Activated CD4-positive, alpha-beta memory T cell treated with anti-CD3 and anti-CD28 coated beads, Interleukin-2, amount 10 ng/mL, durations not matched to agents 7 days and 5 days (primary cell): Measurements from ENCODE around the gene FAM171A1. TPM values are rescaled to one million over a fixed set of nuclear protein-coding genes. Genes with fewer than 3 reads are reported as not detected.
A peak's percentile ranks its signal among the peaks of the same experiment; 100 is the strongest.
"Not testable (repeated sequence)": the region's sequence is repeated elsewhere in the genome, so short reads cannot be mapped to it uniquely, and the experiment has no call there.

ENCODE experiments used
- CTCF ChIA-PET: fragments of 350-600 bp; sonication (Branson Sonifier 250); formaldehyde crosslinking; loops from one replicate; lab custom pipeline; 2021; ENCODE audit warnings: antibody characterized with exemption, inconsistent platforms; lab: Charles Lee
- POLR2A ChIA-PET: fragments of 350-600 bp; sonication (Branson Sonifier 250); formaldehyde crosslinking; loops from one replicate; lab custom pipeline; 2021; ENCODE audit warnings: antibody characterized with exemption; lab: Charles Lee
- DNase-seq: peaks from one replicate; pipeline ENCODE4 v3.0.0-alpha.2; 2020
- H3K27ac Mint-ChIP-seq: one replicate; pipeline ENCODE4 v1.8.0; 2021; ENCODE audit warnings: mild to moderate bottlenecking, mixed read lengths
- H3K27me3 Mint-ChIP-seq: one replicate; pipeline ENCODE4 v1.8.0; 2021; ENCODE audit warnings: mixed read lengths
- H3K36me3 Mint-ChIP-seq: one replicate; pipeline ENCODE4 v1.8.0; 2021; ENCODE audit warnings: low read depth, mixed read lengths
- H3K4me1 Mint-ChIP-seq: one replicate; pipeline ENCODE4 v1.8.0; 2021; ENCODE audit warnings: mixed read lengths
- H3K4me3 Mint-ChIP-seq: one replicate; pipeline ENCODE4 v1.8.0; 2021; ENCODE audit warnings: mild to moderate bottlenecking, mixed read lengths
- H3K9me3 Mint-ChIP-seq: one replicate; pipeline ENCODE4 v1.8.0; 2021; ENCODE audit warnings: mixed read lengths
- total RNA-seq, 2 experiments: library from RNA; stranded (reverse); gene quantifications; one replicate each; pipeline ENCODE4 v1.2.3, GENCODE V29; 2021

Gene FAM171A1
- total RNA-seq, 2 experiments from 2014 or later: 6.0 to 6.8 TPM

DNA sequence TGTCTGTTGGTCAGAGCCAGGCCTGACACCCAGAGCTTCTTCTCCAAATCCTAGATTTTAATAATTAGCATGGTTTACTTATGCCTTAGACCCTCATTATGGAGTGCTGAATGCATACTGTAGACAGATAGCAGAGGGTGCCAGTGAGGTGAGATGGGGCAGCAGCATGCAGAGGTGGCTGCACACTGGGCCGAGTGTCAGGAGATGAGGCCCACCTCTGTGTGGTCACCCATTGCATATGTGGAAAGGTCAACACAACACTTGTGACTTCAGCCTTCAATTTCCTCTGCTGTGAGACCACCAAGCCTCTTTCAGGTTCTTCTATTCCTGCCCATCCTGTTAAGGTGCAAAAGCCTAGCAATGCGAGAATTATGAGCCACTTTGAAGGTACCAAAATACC is 162.9 kb downstream of the FAM171A1 start:
- Mint-ChIP-seq H3K36me3 (peaks cover 11% of the 10 kb centered on the region), H3K4me1 (peaks cover 52% of the 10 kb centered on the region), H3K9me3 (no peaks in the 10 kb centered on the region), H3K27ac (peak overlapping the region; percentile 93), H3K4me3 (peak overlapping the region; percentile 21), H3K27me3 (no peaks in the 10 kb centered on the region)
- DNase-seq: no peak
- ChIA-PET POLR2A (interaction anchor here (0.9 to 2.3 kb wide), 4 partner anchors 10 to 38 kb away, joined by 3 to 17 read pairs (median 6); partner anchors contain the start of gene NMT2), CTCF (interaction anchor here (2.1 to 2.4 kb wide), 2 partner anchors 18 to 40 kb away, joined by 5 to 29 read pairs; partner anchors contain the start of gene NMT2)

- Mint-ChIP-seq H3K4me1 (peaks cover 60% of the 10 kb centered on the region), H3K27ac (peak overlapping the region; percentile 93)
- CTCF ChIA-PET: interaction anchor here (2.1 kb wide), 1 partner anchor 18 kb away, joined by 5 read pairs; no protein-coding TSS in a partner anchor
Observed at GRCh38 chr10:15207410-15207809, 163.7 kb downstream of the FAM171A1 start.

DNA sequence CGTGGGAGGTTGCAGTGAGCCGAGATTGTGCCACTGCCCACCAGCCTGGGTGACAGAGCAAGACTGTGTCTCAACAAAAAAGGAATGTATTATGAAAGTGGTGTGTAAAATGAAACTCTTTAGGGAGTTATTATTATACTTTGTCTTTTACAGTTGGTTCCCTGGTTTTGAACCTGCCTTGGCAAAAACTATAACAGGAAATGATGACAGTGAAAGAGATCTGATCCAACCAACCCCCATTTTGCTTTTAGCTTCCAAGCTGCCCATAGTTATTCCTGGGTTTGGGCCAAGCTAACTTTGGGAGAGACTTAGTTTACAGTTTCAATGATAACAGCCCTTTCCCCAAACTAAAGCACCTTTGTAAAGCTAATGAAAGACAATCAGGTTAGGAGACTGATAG is 168.4 kb downstream of the FAM171A1 start:
- Mint-ChIP-seq H3K27me3 (no peaks in the 10 kb centered on the region), H3K9me3 (no peaks in the 10 kb centered on the region), H3K4me1 (peaks cover 55% of the 10 kb centered on the region), H3K36me3 (peaks cover 7% of the 10 kb centered on the region), H3K4me3 (no peak overlapping the region), H3K27ac (peak overlapping the region; percentile 0)
- DNase-seq: no peak
- ChIA-PET CTCF (interaction anchor here (0.9 kb wide), 2 partner anchors 34 to 98 kb away, joined by 3 read pairs; no protein-coding TSS in a partner anchor), POLR2A (interaction anchor here (0.9 to 1.4 kb wide), 3 partner anchors 14 to 34 kb away, joined by 3 read pairs; partner anchors contain the start of gene NMT2)

More at GRCh38 chr10:15207410-15207809, 163.7 kb downstream of the FAM171A1 start:
- not testable (repeated sequence) for H3K36me3 Mint-ChIP-seq, DNase-seq, H3K27me3 Mint-ChIP-seq, H3K9me3 Mint-ChIP-seq, H3K4me3 Mint-ChIP-seq
- POLR2A ChIA-PET: interaction anchor here (0.9 to 1.3 kb wide), 2 partner anchors 9 to 11 kb away, joined by 3 to 6 read pairs; no protein-coding TSS in a partner anchor

DNA sequence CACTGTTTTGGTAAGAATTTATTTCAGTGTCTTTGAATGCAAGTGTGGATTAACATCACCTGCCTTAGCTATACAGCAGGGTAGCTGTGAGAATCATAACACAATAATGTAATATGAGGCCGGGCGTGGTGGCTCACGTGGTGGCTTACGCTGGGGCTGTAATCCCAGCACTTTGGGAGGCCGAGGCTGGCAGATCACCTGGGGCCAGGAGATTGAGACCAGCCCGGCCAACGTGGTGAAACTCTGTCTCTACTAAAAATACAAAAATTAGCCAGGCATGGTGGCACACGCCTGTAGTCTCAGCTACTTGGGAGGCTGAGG is 168.8 kb downstream of the FAM171A1 start:
- CTCF ChIA-PET: interaction anchor here (0.9 to 1.1 kb wide), 2 partner anchors 11 to 33 kb away, joined by 3 read pairs; no protein-coding TSS in a partner anchor
- POLR2A ChIA-PET: interaction anchor here (1.0 to 1.4 kb wide), 2 partner anchors 13 to 33 kb away, joined by 3 read pairs; partner anchors contain the start of gene NMT2
- H3K4me1 Mint-ChIP-seq: peaks cover 55% of the 10 kb centered on the region
- not testable (repeated sequence) for DNase-seq, H3K4me3 Mint-ChIP-seq, H3K36me3 Mint-ChIP-seq, H3K9me3 Mint-ChIP-seq, H3K27me3 Mint-ChIP-seq, H3K27ac Mint-ChIP-seq

GRCh38 chr10:15201589-15202300 is 169.3 kb downstream of the FAM171A1 start:
- POLR2A ChIA-PET: interaction anchor here (0.6 to 1.0 kb wide), 2 partner anchors 32 to 42 kb away, joined by 3 read pairs; no protein-coding TSS in a partner anchor
- Mint-ChIP-seq H3K4me3 (no peak overlapping the region), H3K4me1 (peaks cover 56% of the 10 kb centered on the region), H3K27me3 (no peaks in the 10 kb centered on the region), H3K27ac (no peak overlapping the region), H3K36me3 (peaks cover 5% of the 10 kb centered on the region), H3K9me3 (no peaks in the 10 kb centered on the region)
- CTCF ChIA-PET: interaction anchor here (1.1 kb wide), 1 partner anchor 11 kb away, joined by 3 read pairs; no protein-coding TSS in a partner anchor
- no peak for DNase-seq

DNA sequence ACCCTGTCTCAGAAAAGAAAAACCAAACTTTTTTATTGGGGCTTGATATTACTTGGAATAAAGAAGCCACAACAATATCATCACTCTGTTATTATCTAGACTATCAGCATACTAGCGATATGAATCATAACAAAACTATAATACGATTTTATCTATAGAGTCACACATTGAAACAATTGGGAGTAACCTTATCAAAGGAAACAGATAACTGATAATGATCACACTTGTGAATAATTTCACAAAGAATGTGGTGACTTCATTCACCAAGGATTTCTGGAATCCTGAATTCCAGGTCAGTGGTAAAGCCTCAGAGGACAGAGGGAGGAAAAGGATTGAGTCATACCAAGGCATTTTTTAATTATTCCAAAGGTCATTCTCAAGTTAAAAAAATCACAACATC is 170.5 kb downstream of the FAM171A1 start:
- no peak for DNase-seq
- H3K27me3 Mint-ChIP-seq: no peaks in the 10 kb centered on the region
- ChIA-PET CTCF (interaction anchor here (0.6 kb wide), 1 partner anchor 178 kb away, joined by 3 read pairs; no protein-coding TSS in a partner anchor), POLR2A (interaction anchor here (1.0 kb wide), 2 partner anchors 31 to 104 kb away, joined by 3 read pairs; no protein-coding TSS in a partner anchor)
- peaks cover 59% of the 10 kb centered on the region for H3K4me1 Mint-ChIP-seq
- H3K4me3 Mint-ChIP-seq: no peak overlapping the region
- no peak overlapping the region for H3K27ac Mint-ChIP-seq
- no peaks in the 10 kb centered on the region for H3K9me3 Mint-ChIP-seq
- no peaks in the 10 kb centered on the region for H3K36me3 Mint-ChIP-seq

GRCh38 chr10:15197911-15198310 is 173.2 kb downstream of the FAM171A1 start:
- Mint-ChIP-seq H3K36me3 (peaks cover 5% of the 10 kb centered on the region), H3K27ac (peak overlapping the region; percentile 86), H3K4me1 (peaks cover 55% of the 10 kb centered on the region), H3K9me3 (no peaks in the 10 kb centered on the region), H3K27me3 (no peaks in the 10 kb centered on the region), H3K4me3 (no peak overlapping the region)
- ChIA-PET CTCF (no interaction called here), POLR2A (interaction anchor here (1.3 to 1.7 kb wide), 6 partner anchors 10 to 31 kb away, joined by 3 to 6 read pairs (median 5); partner anchors contain the start of gene NMT2)
- no peak for DNase-seq

DNA sequence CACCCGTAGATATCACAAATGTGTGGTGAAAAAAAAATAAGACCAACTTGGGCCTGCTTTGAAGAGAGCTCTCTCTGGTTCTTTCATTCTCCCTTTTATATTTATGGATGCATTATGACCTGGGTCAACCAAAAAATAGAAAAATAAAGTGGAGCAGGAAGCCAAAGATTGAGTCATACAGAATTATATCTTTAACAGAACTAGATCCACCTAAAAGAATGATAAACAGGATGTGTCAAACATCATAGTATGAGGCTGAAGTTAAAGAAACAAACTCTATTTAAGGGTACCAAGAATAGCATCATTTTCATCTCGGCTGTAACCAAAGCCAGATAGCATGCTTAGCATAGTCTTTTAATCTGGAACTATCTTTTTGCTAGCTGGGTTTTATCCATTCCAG is 173.8 kb downstream of the FAM171A1 start:
- Mint-ChIP-seq H3K36me3 (peaks cover 5% of the 10 kb centered on the region), H3K27me3 (no peaks in the 10 kb centered on the region), H3K9me3 (no peaks in the 10 kb centered on the region), H3K27ac (peak overlapping the region; percentile 86), H3K4me3 (peak overlapping the region; percentile 6), H3K4me1 (peaks cover 50% of the 10 kb centered on the region)
- DNase-seq: no peak
- CTCF ChIA-PET: interaction anchor here (0.6 kb wide), 1 partner anchor 35 kb away, joined by 4 read pairs; no protein-coding TSS in a partner anchor
- POLR2A ChIA-PET: interaction anchor here (1.1 to 1.6 kb wide), 6 partner anchors 10 to 30 kb away, joined by 3 to 6 read pairs (median 4); partner anchors contain the start of gene NMT2

- Mint-ChIP-seq H3K4me3 (peak overlapping the region; percentile 48), H3K36me3 (peaks cover 5% of the 10 kb centered on the region), H3K4me1 (peaks cover 45% of the 10 kb centered on the region), H3K9me3 (no peaks in the 10 kb centered on the region), H3K27me3 (no peaks in the 10 kb centered on the region), H3K27ac (peak overlapping the region; percentile 73)
- CTCF ChIA-PET: no interaction called here
- DNase-seq: peak; percentile 33
- POLR2A ChIA-PET: interaction anchor here (0.8 to 1.6 kb wide), 3 partner anchors 12 to 26 kb away, joined by 3 to 4 read pairs (median 3); no protein-coding TSS in a partner anchor
Observed at GRCh38 chr10:15196021-15196834, 174.9 kb downstream of the FAM171A1 start.

DNA sequence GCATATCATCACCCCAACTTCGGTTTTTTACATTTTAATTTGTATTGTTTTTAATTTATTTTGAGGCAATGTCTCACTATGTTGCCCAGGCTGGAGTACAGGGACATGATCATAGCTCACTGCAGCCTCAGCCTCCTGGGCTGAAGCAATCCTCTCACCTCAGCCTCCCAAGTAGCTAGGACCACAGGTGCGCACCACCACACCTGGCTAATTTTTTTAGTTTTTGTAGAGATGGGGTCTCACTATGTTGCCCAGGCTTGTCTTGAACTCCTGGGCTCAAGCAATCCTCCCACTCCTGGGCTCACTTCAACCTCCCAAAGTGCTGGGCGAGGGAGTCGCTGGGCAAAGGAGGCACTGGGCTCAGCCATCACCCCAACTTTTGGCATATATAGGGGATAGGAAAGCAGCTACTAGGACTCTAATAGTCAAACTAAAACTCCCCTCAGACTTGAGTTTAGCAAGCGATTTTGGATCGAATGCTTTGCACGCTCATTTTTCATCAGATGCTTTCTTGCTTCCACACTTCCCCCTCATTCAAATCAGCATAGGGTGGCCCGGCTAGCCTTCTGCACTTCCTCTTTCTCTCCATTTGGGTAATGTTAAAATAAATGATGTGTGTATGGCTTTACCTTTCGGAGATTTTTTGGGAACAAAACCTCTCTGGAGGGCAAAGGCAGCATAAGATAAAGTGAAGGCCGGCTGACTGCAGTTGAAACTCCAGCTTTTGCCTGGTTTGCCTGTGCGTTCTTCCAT is 181.8 kb downstream of the FAM171A1 start:
- no peaks in the 10 kb centered on the region for H3K9me3 Mint-ChIP-seq
- no peak overlapping the region for H3K4me3 Mint-ChIP-seq

DNA sequence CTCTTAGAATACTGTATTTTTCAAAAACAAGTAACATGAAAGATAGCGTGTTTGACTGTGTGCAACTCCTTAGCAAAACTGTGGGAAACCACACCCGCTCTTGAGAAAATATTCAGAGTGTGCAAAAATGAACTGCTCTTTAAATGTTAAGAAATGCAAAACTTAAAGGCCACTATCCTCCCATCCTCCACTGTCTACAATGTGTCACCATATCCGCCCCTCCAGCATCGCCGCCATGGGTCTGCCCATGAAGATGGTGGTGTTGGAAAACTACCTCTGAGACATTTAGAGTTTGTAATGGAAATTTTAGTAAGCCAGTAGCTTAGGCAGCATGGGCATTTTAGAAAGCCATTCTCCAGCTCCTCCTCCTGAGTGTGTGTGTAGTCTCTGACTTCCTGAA is 182.5 kb downstream of the FAM171A1 start:
- Mint-ChIP-seq H3K4me3 (no peak overlapping the region), H3K27ac (peak overlapping the region; percentile 75), H3K9me3 (no peaks in the 10 kb centered on the region), H3K36me3 (peaks cover 8% of the 10 kb centered on the region), H3K4me1 (peaks cover 38% of the 10 kb centered on the region), H3K27me3 (no peaks in the 10 kb centered on the region)
- ChIA-PET POLR2A (interaction anchor here (0.9 to 2.8 kb wide), 4 partner anchors 12 to 21 kb away, joined by 3 to 14 read pairs (median 3); partner anchors contain the start of gene NMT2), CTCF (no interaction called here)
- peak; percentile 26 for DNase-seq

More for the DNA sequence above, 181.8 kb downstream of the FAM171A1 start:
- Mint-ChIP-seq H3K4me1 (peaks cover 38% of the 10 kb centered on the region), H3K27me3 (no peaks in the 10 kb centered on the region), H3K27ac (peak overlapping the region; percentile 75), H3K36me3 (peaks cover 11% of the 10 kb centered on the region)
- POLR2A ChIA-PET: interaction anchor here (0.9 to 2.8 kb wide), 6 partner anchors 13 to 235 kb away, joined by 3 to 14 read pairs (median 4); partner anchors contain the start of genes DCLRE1C and NMT2
- CTCF ChIA-PET: interaction anchor here (1.9 kb wide), 1 partner anchor 19 kb away, joined by 5 read pairs; no protein-coding TSS in a partner anchor
- no peak for DNase-seq
